Endometrium (tissue), 2 donors: ENCODE results near the gene CT47A7.
"Not testable (repeated sequence)": the region's sequence is repeated elsewhere in the genome, so short reads cannot be mapped to it uniquely, and the experiment has no call there.

Experiments used
- FAIRE-seq: peaks from 2 replicates; lab custom pipeline; 2012; peaks lifted over from hg19 to GRCh38; lab: Jason Lieb, UNC
- donor health status: control.
- donor health status: control.

The CT47A7 gene

GRCh38 chrX:120956500-120956899 lies at the start of gene CT47A7:
CT47A7 (minus strand) TSS chrX:120956600; CDS start chrX:120956345, 255 bp downstream.
- FAIRE-seq, result not testable (repeated sequence)

GRCh38 chrX:121000589-121000988 lies 44.2 kb upstream of the CT47A7 start:
- no peak for FAIRE-seq

- no peak for FAIRE-seq
Observed at GRCh38 chrX:120999413-120999812, 43.0 kb upstream of the CT47A7 start.

DNA sequence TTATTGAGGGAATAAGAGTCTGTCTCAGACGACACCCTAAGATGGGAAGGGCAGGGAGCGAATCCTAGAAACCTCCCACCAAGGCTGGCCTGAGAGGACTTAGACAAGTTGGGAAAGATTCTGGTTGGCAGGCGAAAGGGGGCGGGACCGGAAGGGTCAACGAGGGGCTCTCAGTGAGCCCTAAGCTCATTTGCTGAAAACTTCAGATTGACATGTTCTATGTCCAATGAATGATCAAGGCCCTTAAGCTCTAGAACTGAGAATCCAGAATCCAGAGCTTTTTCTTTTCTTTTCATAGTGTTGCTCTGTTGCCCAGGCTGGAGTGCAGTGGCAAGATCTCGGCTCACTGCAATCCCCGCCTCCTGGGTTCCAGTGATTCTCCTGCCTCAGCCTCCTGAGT lies 29.3 kb upstream of the CT47A7 start, which contains the start of gene CT47A1:
TSS of gene CT47A1 (minus strand) at position 101 of the 400 bp plus-strand sequence. CDS start 231 bp downstream, outside the sequence.
- not testable (repeated sequence) for FAIRE-seq
